Kidney (tissue), 14 donors: ENCODE measurements around the gene CNTN6. TPM values are rescaled to one million over a fixed set of nuclear protein-coding genes. Genes with fewer than 3 reads are reported as not detected.

Experiments used
- DNase-seq, 5 donors: peaks; one replicate each; pipeline ENCODE4 v3.0.0-alpha.2; 2013 to 2020
- FAIRE-seq: peaks from 2 replicates; lab custom pipeline; 2012; peaks lifted over from hg19 to GRCh38; lab: Jason Lieb, UNC
- H3K27ac ChIP-seq, 2 donors: one replicate each; pipeline ENCODE4 v1.7.0; 2013; ENCODE audit warnings: low read depth in 2 of 2, low read length in 2 of 2, inconsistent platforms in 1 of 2
- H3K27me3 ChIP-seq: one replicate; pipeline ENCODE4 v1.7.1; 2013; ENCODE audit warnings: low read length, inconsistent platforms; ENCODE audit not compliant: control insufficient read depth, insufficient read depth
- H3K36me3 ChIP-seq, 3 donors: one replicate each; pipeline versions ENCODE4 v1.7.0 to v1.7.1; 2013; ENCODE audit warnings: low read length in 3 of 3, control low read depth in 1 of 3, inconsistent platforms in 1 of 3; ENCODE audit not compliant: insufficient read depth in 3 of 3, control insufficient read depth in 2 of 3
- H3K4me1 ChIP-seq, 3 donors: one replicate each; pipeline versions ENCODE4 v1.7.0 to v1.7.1; 2013; ENCODE audit warnings: low read length in 3 of 3, inconsistent platforms in 1 of 3, low read depth in 1 of 3; ENCODE audit not compliant: control insufficient read depth in 2 of 3, insufficient read depth in 2 of 3
- H3K4me3 ChIP-seq, 3 donors: one replicate each; pipeline versions ENCODE4 v1.7.0 to v1.8.1; 2013; ENCODE audit warnings: low read length in 3 of 3, control low read depth in 1 of 3, inconsistent platforms in 1 of 3
- H3K9ac ChIP-seq, 3 donors: one replicate each; pipeline versions ENCODE4 v1.7.0 to v1.7.1; 2013; ENCODE audit warnings: low read length in 3 of 3, control low read depth in 1 of 3, inconsistent platforms in 1 of 3
- H3K9me3 ChIP-seq, 3 donors: one replicate each; pipeline versions ENCODE4 v1.7.0 to v1.7.1; 2013; ENCODE audit warnings: low read length in 3 of 3, control low read depth in 1 of 3, inconsistent platforms in 1 of 3; ENCODE audit not compliant: control insufficient read depth in 2 of 3, insufficient read depth in 1 of 3
- intact Hi-C: fragments of 100-400 bp; cut with DNase I; formaldehyde crosslinking; loops from one replicate; pipeline ENCODE4 v1.11.1; 2022
- polyA plus RNA-seq: library from polyadenylated mRNA; stranded (reverse); fragments of 350-450 nt; fragmentation: Illumina TruSeq; extraction: RNeasy Lipid Tissue Mini Kit (QIAGEN cat#74804); gene quantifications from one replicate; pipeline ENCODE4 v1.2.3, GENCODE V29; 2014; ENCODE audit warnings: low read depth, low replicate concordance; ENCODE audit not compliant: insufficient read depth
- total RNA-seq: library from RNA; stranded (reverse); fragmentation: NEBNext Ultra II Directional; extraction: Animal tissue kit (Norgen Biotek cat#: 25700); gene quantifications from one replicate; pipeline ENCODE4 v1.2.1, GENCODE V29; 2021
- TF ChIP-seq, protein P1 (sequence below): IDR thresholded peaks from 3 replicates; pipeline ENCODE4 v1.5.1; 2012; ENCODE audit warnings: mild to moderate bottlenecking, moderate library complexity, borderline replicate concordance; ENCODE audit not compliant: insufficient read depth; ENCODE audit errors: extremely low read depth
- donor health status: control.
- donor health status: control.
- donor health status: control.
- donor health status: control.
- donor health status: control.
- donor health status: DM: yes; HTN: yes; CAD: no.
- donor health status: Normal renal cell carcinoma (clear cell type).

Gene CNTN6
- total and polyA plus RNA-seq, 2 donors from 2014 or later = 0.11 to 0.25 TPM

DNA sequence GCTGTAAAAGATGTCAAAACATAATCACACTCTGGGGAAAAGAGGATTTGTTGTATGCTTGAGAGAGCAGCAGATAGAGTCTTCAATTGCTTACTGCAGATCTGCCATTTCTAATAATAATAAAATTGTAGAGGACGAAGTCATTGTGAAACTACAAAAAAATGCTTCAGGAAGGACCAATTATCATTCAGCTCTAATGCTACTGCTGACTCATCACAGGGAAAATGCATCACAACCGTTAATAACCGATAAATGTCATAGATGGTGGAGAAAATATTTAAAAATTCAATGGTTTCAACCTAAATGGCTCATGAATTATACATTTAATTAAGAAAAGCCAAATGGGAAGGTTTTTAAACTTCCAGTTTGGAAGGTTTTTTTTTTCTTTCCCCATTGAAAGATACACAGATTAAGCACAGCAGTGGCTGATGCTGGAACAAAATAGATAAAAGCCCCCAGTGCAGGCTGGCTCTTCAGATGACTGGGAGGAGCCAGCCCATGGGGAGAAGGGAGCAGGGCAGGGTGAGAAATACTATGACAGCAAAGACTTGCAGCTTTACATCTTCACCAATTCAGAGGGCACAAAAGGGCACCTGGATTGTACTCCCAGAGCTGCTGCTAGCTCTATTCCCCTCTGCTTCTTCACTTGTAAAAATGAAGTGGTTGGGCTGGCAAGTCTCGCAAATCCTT, 196.1 kb downstream of the CNTN6 start:
- Histone ChIP-seq H3K27me3 (no peaks in the 10 kb centered on the region), H3K27ac (no peak overlapping the region), H3K36me3 (no peaks in the 10 kb centered on the region), H3K4me3 (no peak overlapping the region), H3K4me1 (no peaks in the 10 kb centered on the region), H3K9me3 (no peaks in the 10 kb centered on the region), H3K9ac (no peak overlapping the region)
- FAIRE-seq (no peak), DNase-seq (no peak)
- intact Hi-C loops = no loop called here
- TF ChIP-seq, protein P1, sequence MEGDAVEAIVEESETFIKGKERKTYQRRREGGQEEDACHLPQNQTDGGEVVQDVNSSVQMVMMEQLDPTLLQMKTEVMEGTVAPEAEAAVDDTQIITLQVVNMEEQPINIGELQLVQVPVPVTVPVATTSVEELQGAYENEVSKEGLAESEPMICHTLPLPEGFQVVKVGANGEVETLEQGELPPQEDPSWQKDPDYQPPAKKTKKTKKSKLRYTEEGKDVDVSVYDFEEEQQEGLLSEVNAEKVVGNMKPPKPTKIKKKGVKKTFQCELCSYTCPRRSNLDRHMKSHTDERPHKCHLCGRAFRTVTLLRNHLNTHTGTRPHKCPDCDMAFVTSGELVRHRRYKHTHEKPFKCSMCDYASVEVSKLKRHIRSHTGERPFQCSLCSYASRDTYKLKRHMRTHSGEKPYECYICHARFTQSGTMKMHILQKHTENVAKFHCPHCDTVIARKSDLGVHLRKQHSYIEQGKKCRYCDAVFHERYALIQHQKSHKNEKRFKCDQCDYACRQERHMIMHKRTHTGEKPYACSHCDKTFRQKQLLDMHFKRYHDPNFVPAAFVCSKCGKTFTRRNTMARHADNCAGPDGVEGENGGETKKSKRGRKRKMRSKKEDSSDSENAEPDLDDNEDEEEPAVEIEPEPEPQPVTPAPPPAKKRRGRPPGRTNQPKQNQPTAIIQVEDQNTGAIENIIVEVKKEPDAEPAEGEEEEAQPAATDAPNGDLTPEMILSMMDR = no peak

DNA sequence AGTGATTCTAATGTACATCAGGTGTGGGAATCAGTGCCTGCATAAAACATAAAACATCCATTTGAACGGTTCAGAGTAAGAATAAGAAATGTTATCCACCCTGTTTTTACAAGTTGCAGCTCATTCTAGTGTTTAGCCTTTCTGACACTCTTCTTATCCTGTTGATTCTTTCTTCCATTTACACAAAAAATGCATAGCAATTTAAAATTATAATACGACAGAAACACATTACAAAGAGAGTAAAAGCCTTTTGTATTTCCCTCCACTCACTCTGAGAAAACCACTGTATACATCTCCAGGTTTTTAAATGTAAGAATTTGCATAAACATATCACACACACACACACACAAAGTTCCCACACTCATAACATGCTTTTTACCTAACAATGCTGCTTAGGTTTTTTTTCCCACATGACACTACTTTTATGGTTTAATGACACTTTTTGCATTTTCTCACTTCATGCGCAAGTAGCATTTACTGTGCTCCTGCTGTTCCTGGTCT, 199.8 kb downstream of the CNTN6 start:
- Histone ChIP-seq H3K9me3 (no peaks in the 10 kb centered on the region), H3K27me3 (no peaks in the 10 kb centered on the region), H3K4me3 (no peak overlapping the region), H3K27ac (no peak overlapping the region), H3K4me1 (no peaks in the 10 kb centered on the region), H3K36me3 (no peaks in the 10 kb centered on the region), H3K9ac (no peak overlapping the region)
- intact Hi-C loops = no loop called here
- DNase-seq (no peak), FAIRE-seq (no peak)
- TF ChIP-seq, protein P1 = no peak

DNA sequence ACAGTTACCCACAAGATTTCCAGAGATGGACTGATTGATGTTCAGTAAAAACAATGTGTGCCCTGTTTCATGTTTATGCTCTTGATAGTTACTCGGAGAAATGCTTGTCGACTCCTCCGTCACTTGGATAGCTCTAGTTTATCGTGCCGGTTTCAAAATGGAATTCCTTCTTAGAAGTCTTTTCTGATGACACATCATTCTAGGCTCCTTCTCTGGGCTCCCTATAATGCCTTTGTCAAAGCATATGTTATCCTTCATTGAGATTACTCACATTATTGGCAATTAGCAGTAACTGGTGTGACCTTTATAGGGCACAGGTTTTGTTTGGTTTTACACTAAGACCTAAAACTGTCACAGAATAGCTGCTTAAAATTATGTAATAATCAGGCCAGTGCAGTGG, 201.8 kb downstream of the CNTN6 start:
- TF ChIP-seq, protein P1 = no peak
- H3K9me3 ChIP-seq = no peaks in the 10 kb centered on the region
- no peak overlapping the region for H3K9ac ChIP-seq
- H3K27me3 ChIP-seq = no peaks in the 10 kb centered on the region
- no peaks in the 10 kb centered on the region for H3K4me1 ChIP-seq
- intact Hi-C loops = no loop called here
- no peak overlapping the region for H3K27ac ChIP-seq
- DNase-seq = no peak
- H3K36me3 ChIP-seq = no peaks in the 10 kb centered on the region
- no peak for FAIRE-seq
- H3K4me3 ChIP-seq = no peak overlapping the region
